ENCODE measurements around the gene GABBR2. TPM values are rescaled to one million over a fixed set of nuclear protein-coding genes. Genes with fewer than 3 reads are reported as not detected.

The GABBR2 gene
- total RNA-seq, 1 experiment from 2014 or later: not detected

GRCh38 chr9:98427491-98427890 lies 281.2 kb downstream of the GABBR2 start:
- POLR2A ChIA-PET (ENCODE audit: low non-redundant PET): no interaction called here
- no peaks in the 10 kb centered on the region for H3K36me3 ChIP-seq (ENCODE audit: insufficient read depth, low read length, poor library complexity, severe bottlenecking)
- CTCF ChIA-PET: no interaction called here
- no peak overlapping the region for H3K4me3 ChIP-seq (ENCODE audit: low read depth, low read length, poor library complexity, severe bottlenecking)
- no peak overlapping the region for H3K27ac ChIP-seq (ENCODE audit: low read depth, low read length, poor library complexity, severe bottlenecking)
- intact Hi-C loops (cut with micrococcal nuclease; ENCODE audit: unreplicated experiment): no loop called here
- no peaks in the 10 kb centered on the region for H3K9me3 ChIP-seq (ENCODE audit: low read depth, low read length, poor library complexity, severe bottlenecking)
- no peak for DNase-seq (ENCODE audit: low spot score)
- no peaks in the 10 kb centered on the region for H3K27me3 ChIP-seq (replicated peaks; ENCODE audit: insufficient read depth, low read depth, low read length, poor library complexity)
- H3K4me1 ChIP-seq (ENCODE audit: insufficient read depth, low read length, poor library complexity, severe bottlenecking): no peaks in the 10 kb centered on the region
- BruUV-seq (replicated peaks): no TSS peak
- no peak for TF ChIP-seq EZH2 (IDR thresholded peaks at IDR 0.05; ENCODE audit: borderline replicate concordance, low read depth, low read length, poor library complexity, severe bottlenecking)
- TF ChIP-seq, protein P1, sequence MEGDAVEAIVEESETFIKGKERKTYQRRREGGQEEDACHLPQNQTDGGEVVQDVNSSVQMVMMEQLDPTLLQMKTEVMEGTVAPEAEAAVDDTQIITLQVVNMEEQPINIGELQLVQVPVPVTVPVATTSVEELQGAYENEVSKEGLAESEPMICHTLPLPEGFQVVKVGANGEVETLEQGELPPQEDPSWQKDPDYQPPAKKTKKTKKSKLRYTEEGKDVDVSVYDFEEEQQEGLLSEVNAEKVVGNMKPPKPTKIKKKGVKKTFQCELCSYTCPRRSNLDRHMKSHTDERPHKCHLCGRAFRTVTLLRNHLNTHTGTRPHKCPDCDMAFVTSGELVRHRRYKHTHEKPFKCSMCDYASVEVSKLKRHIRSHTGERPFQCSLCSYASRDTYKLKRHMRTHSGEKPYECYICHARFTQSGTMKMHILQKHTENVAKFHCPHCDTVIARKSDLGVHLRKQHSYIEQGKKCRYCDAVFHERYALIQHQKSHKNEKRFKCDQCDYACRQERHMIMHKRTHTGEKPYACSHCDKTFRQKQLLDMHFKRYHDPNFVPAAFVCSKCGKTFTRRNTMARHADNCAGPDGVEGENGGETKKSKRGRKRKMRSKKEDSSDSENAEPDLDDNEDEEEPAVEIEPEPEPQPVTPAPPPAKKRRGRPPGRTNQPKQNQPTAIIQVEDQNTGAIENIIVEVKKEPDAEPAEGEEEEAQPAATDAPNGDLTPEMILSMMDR (conservative IDR thresholded peaks at IDR 0.05; ENCODE audit: low read depth, low read length): no peak

GRCh38 chr9:98425079-98425478 lies 283.7 kb downstream of the GABBR2 start:
- ChIA-PET POLR2A (ENCODE audit: low non-redundant PET) (no interaction called here), CTCF (no interaction called here)
- H3K27ac ChIP-seq (ENCODE audit: low read depth, low read length, poor library complexity, severe bottlenecking): no peak overlapping the region
- no peaks in the 10 kb centered on the region for H3K36me3 ChIP-seq (ENCODE audit: insufficient read depth, low read length, poor library complexity, severe bottlenecking)
- no peak for DNase-seq (ENCODE audit: low spot score)
- intact Hi-C loops (cut with micrococcal nuclease; ENCODE audit: unreplicated experiment): no loop called here
- H3K4me1 ChIP-seq (ENCODE audit: insufficient read depth, low read length, poor library complexity, severe bottlenecking): no peaks in the 10 kb centered on the region
- H3K27me3 ChIP-seq (replicated peaks; ENCODE audit: insufficient read depth, low read depth, low read length, poor library complexity): no peaks in the 10 kb centered on the region
- H3K4me3 ChIP-seq (ENCODE audit: low read depth, low read length, poor library complexity, severe bottlenecking): no peak overlapping the region
- no TSS peak for BruUV-seq (replicated peaks)
- TF ChIP-seq, protein P1 (conservative IDR thresholded peaks at IDR 0.05; ENCODE audit: low read depth, low read length): no peak
- no peak for TF ChIP-seq EZH2 (IDR thresholded peaks at IDR 0.05; ENCODE audit: borderline replicate concordance, low read depth, low read length, poor library complexity, severe bottlenecking)
- no peaks in the 10 kb centered on the region for H3K9me3 ChIP-seq (ENCODE audit: low read depth, low read length, poor library complexity, severe bottlenecking)

GRCh38 chr9:98419260-98419603 lies 289.5 kb downstream of the GABBR2 start:
- no TSS peak for BruUV-seq (replicated peaks)
- H3K9me3 ChIP-seq (ENCODE audit: low read depth, low read length, poor library complexity, severe bottlenecking): no peaks in the 10 kb centered on the region
- H3K4me1 ChIP-seq (ENCODE audit: insufficient read depth, low read length, poor library complexity, severe bottlenecking): no peaks in the 10 kb centered on the region
- intact Hi-C loops (cut with micrococcal nuclease; ENCODE audit: unreplicated experiment): no loop called here
- CTCF ChIA-PET: no interaction called here
- H3K27ac ChIP-seq (ENCODE audit: low read depth, low read length, poor library complexity, severe bottlenecking): no peak overlapping the region
- H3K4me3 ChIP-seq (ENCODE audit: low read depth, low read length, poor library complexity, severe bottlenecking): no peak overlapping the region
- H3K27me3 ChIP-seq (replicated peaks; ENCODE audit: insufficient read depth, low read depth, low read length, poor library complexity): no peaks in the 10 kb centered on the region
- no peak for DNase-seq (ENCODE audit: low spot score)
- H3K36me3 ChIP-seq (ENCODE audit: insufficient read depth, low read length, poor library complexity, severe bottlenecking): no peaks in the 10 kb centered on the region
- TF ChIP-seq, protein P1 (conservative IDR thresholded peaks at IDR 0.05; ENCODE audit: low read depth, low read length): no peak
- POLR2A ChIA-PET (ENCODE audit: low non-redundant PET): no interaction called here

Data from A673 (cell line).